PC-3 (cell line): Measurements from ENCODE around the gene SH3PXD2A. TPM values are rescaled to one million over a fixed set of nuclear protein-coding genes. Genes with fewer than 3 reads are reported as not detected.
A peak's percentile ranks its signal among the peaks of the same experiment; 100 is the strongest.

Experiments used
- ATAC-seq: fragments of 200-7000 bp; cut with Tn5 transposase; 2 replicates; pipeline ENCODE4 v1.9.1; 2020; ENCODE audit warnings: mild to moderate bottlenecking, moderate library complexity
- BruUV-seq: library from RNA; stranded (reverse); fragments of 400-500 nt; replicated peaks from 2 replicates; lab custom pipeline; 2021; lab: Mats Ljungman, UMichigan
- CTCF ChIA-PET: fragments of 300-600 bp; sonication (Branson Sonifier 250); formaldehyde crosslinking; loops from one replicate; lab custom pipeline; 2022; ENCODE audit warnings: antibody characterized with exemption; lab: Charles Lee
- POLR2A ChIA-PET: fragments of 300-600 bp; sonication (Branson Sonifier 250); formaldehyde crosslinking; loops from one replicate; lab custom pipeline; 2022; ENCODE audit warnings: antibody characterized with exemption; ENCODE audit not compliant: unreplicated experiment; lab: Charles Lee
- DNase-seq: peaks from one replicate; pipeline ENCODE4 v3.0.0-alpha.2; 2015
- H2AFZ ChIP-seq: fragments of 300-600 bp; sonication (generic); 2 replicates; pipeline ENCODE4 v1.6.0; 2016; ENCODE audit warnings: antibody characterized with exemption, low read length
- H3F3A ChIP-seq: fragments of 300-600 bp; sonication (generic); one replicate; pipeline ENCODE4 v1.6.0; 2017; ENCODE audit warnings: antibody characterized with exemption, low read length, control low read depth, mild to moderate bottlenecking; ENCODE audit not compliant: unreplicated experiment
- H3K27ac ChIP-seq: fragments of 300-600 bp; sonication (generic); 2 replicates; pipeline ENCODE4 v1.5.1; 2016; ENCODE audit warnings: mild to moderate bottlenecking, low read length
- H3K27me3 ChIP-seq: fragments of 300-600 bp; sonication (generic); 2 replicates; pipeline ENCODE4 v1.6.1; 2016; ENCODE audit warnings: low read length, mixed read lengths
- H3K36me3 ChIP-seq: fragments of 300-600 bp; sonication (generic); 2 replicates; pipeline ENCODE4 v1.6.1; 2016; ENCODE audit warnings: low read depth, mixed run types, low read length, mixed read lengths
- H3K4me1 ChIP-seq: fragments of 300-600 bp; sonication (generic); 2 replicates; pipeline ENCODE4 v1.5.1; 2016; ENCODE audit warnings: low read length; ENCODE audit not compliant: insufficient read depth
- H3K4me2 ChIP-seq: fragments of 300-600 bp; sonication (generic); 2 replicates; pipeline ENCODE4 v1.6.0; 2016; ENCODE audit warnings: low read length
- H3K4me3 ChIP-seq: fragments of 300-600 bp; sonication (generic); 2 replicates; pipeline ENCODE4 v1.5.1; 2016; ENCODE audit warnings: mild to moderate bottlenecking, low read length, mixed read lengths
- H3K79me2 ChIP-seq: fragments of 300-600 bp; sonication (generic); 2 replicates; pipeline ENCODE4 v1.6.1; 2017; ENCODE audit warnings: low read length, mixed read lengths
- H3K9ac ChIP-seq: fragments of 300-600 bp; sonication (generic); 2 replicates; pipeline ENCODE4 v1.6.0; 2016; ENCODE audit warnings: mild to moderate bottlenecking, low read length
- H3K9me2 ChIP-seq: fragments of 300-600 bp; sonication (generic); replicated peaks from 2 replicates; pipeline ENCODE4 v1.6.1; 2016; ENCODE audit warnings: mixed run types, low read length, mixed read lengths
- H3K9me3 ChIP-seq: fragments of 300-600 bp; sonication (generic); 2 replicates; pipeline ENCODE4 v1.6.1; 2016; ENCODE audit warnings: low read length, mixed read lengths
- H4K20me1 ChIP-seq: fragments of 300-600 bp; sonication (generic); 2 replicates; pipeline ENCODE4 v1.6.1; 2016; ENCODE audit warnings: low read length, mixed read lengths
- CTCF ChIP-seq: fragments of 300-600 bp; sonication (generic); conservative IDR thresholded peaks from 2 replicates; pipeline ENCODE4 v1.5.1; 2017; ENCODE audit warnings: antibody characterized with exemption, low read depth, mild to moderate bottlenecking, low read length
- EZH2 ChIP-seq: fragments of 300-600 bp; sonication (generic); IDR thresholded peaks from one replicate; pipeline ENCODE4 v1.6.1; 2017; ENCODE audit warnings: antibody characterized with exemption, mild to moderate bottlenecking, low read length; ENCODE audit not compliant: unreplicated experiment
- EZH2phosphoT487 ChIP-seq: fragments of 300-600 bp; sonication (generic); IDR thresholded peaks from 2 replicates; pipeline ENCODE4 v1.6.1; 2018; ENCODE audit warnings: mild to moderate bottlenecking, antibody characterized with exemption, low read length, borderline replicate concordance
- intact Hi-C: fragments of 100-400 bp; cut with micrococcal nuclease; formaldehyde crosslinking; loops from 2 replicates; pipeline ENCODE4 v1.9.0; 2023
- total RNA-seq: library from RNA; depleted of rRNA; stranded (reverse); fragments of >200 nt; gene quantifications from 2 replicates; pipeline ENCODE4 v1.2.3, GENCODE V29; 2014

SH3PXD2A gene
- total RNA-seq, 1 experiment from 2014 or later: 3.4 TPM

- Histone ChIP-seq H3F3A (no peaks in the 10 kb centered on the region), H3K9ac (no peak overlapping the region), H3K27me3 (no peaks in the 10 kb centered on the region), H3K4me3 (no peak overlapping the region), H3K4me2 (no peak overlapping the region), H4K20me1 (no peaks in the 10 kb centered on the region), H3K79me2 (no peaks in the 10 kb centered on the region), H3K4me1 (peaks cover 20% of the 10 kb centered on the region), H2AFZ (no peak overlapping the region), H3K9me3 (no peaks in the 10 kb centered on the region), H3K9me2 (no peaks in the 10 kb centered on the region), H3K27ac (no peak overlapping the region), H3K36me3 (no peaks in the 10 kb centered on the region)
- ChIA-PET CTCF (no interaction called here), POLR2A (no interaction called here)
- intact Hi-C loops: no loop called here
- DNase-seq (no peak), ATAC-seq (no peak)
- TF ChIP-seq EZH2phosphoT487 (no peak), CTCF (no peak), EZH2 (no peak)
- BruUV-seq: no TSS peak
Observed at GRCh38 chr10:103737735-103738367, 117.5 kb downstream of the SH3PXD2A start.

- Histone ChIP-seq H3K36me3 (no peaks in the 10 kb centered on the region), H2AFZ (no peak overlapping the region), H3K79me2 (no peaks in the 10 kb centered on the region), H3K4me1 (peaks cover 29% of the 10 kb centered on the region), H3K27me3 (no peaks in the 10 kb centered on the region), H3K9me2 (no peaks in the 10 kb centered on the region), H3F3A (no peaks in the 10 kb centered on the region), H3K4me2 (no peak overlapping the region), H3K9ac (no peak overlapping the region), H3K4me3 (no peak overlapping the region), H3K27ac (no peak overlapping the region), H3K9me3 (no peaks in the 10 kb centered on the region), H4K20me1 (no peaks in the 10 kb centered on the region)
- TF ChIP-seq CTCF (0 out of 2 replicates have a peak, but pooled peaks have one; percentile 21), EZH2phosphoT487 (no peak), EZH2 (no peak)
- no TSS peak for BruUV-seq
- ChIA-PET CTCF (interaction anchor here (0.5 kb wide), 1 partner anchor 17 kb away, joined by 8 read pairs; no protein-coding TSS in a partner anchor), POLR2A (no interaction called here)
- intact Hi-C loops: no loop called here
- peak; percentile 46 for DNase-seq
- no peak for ATAC-seq
Observed at GRCh38 chr10:103736763-103737162, 118.6 kb downstream of the SH3PXD2A start.

- Histone ChIP-seq H3K79me2 (no peaks in the 10 kb centered on the region), H3K4me1 (peaks cover 33% of the 10 kb centered on the region), H3K27me3 (no peaks in the 10 kb centered on the region), H2AFZ (no peak overlapping the region), H3K9me2 (no peaks in the 10 kb centered on the region), H3K9me3 (no peaks in the 10 kb centered on the region), H3K9ac (no peak overlapping the region), H3F3A (no peaks in the 10 kb centered on the region), H3K4me2 (no peak overlapping the region), H3K36me3 (no peaks in the 10 kb centered on the region), H3K4me3 (no peak overlapping the region), H4K20me1 (no peaks in the 10 kb centered on the region), H3K27ac (no peak overlapping the region)
- CTCF ChIA-PET: interaction anchor here (0.5 kb wide), 1 partner anchor 16 kb away, joined by 8 read pairs; no protein-coding TSS in a partner anchor
- no peak for ATAC-seq
- no peak for DNase-seq
- intact Hi-C loops: no loop called here
- BruUV-seq: no TSS peak
- TF ChIP-seq EZH2phosphoT487: no peak
- TF ChIP-seq CTCF: no peak
- no peak for TF ChIP-seq EZH2
- POLR2A ChIA-PET: no interaction called here
Observed at GRCh38 chr10:103736044-103736443, 119.3 kb downstream of the SH3PXD2A start.
